HepG2 (cell line): ENCODE results near the gene HRH2. TPM values are rescaled to one million over a fixed set of nuclear protein-coding genes. Genes with fewer than 3 reads are reported as not detected.

Experiments
- ATAC-seq: fragments of 200-7000 bp; cut with Tn5 transposase; 3 replicates; pipeline ENCODE4 v1.9.1; 2020; ENCODE audit warnings: mild to moderate bottlenecking, moderate library complexity
- BruUV-seq: library from RNA; stranded (reverse); fragments of 400-500 nt; replicated peaks from 2 replicates; lab custom pipeline; 2021; lab: Mats Ljungman, UMichigan
- CTCF ChIA-PET: fragments of 300-600 bp; formaldehyde crosslinking; extraction: SDS; loops from one replicate; lab custom pipeline; 2021; ENCODE audit warnings: low total read pairs, inconsistent platforms, low intra/inter-chr PET ratio; lab: Yijun Ruan, JAX
- POLR2A ChIA-PET: fragments of 350-600 bp; sonication (Branson Sonifier 250); formaldehyde crosslinking; loops from one replicate; lab custom pipeline; 2020; ENCODE audit warnings: antibody characterized with exemption, inconsistent platforms; lab: Yijun Ruan, JAX
- DNase-seq: peaks from one replicate; pipeline ENCODE4 v3.0.0-alpha.2; 2015; ENCODE audit warnings: low spot score
- FAIRE-seq: peaks from 3 replicates; lab custom pipeline; 2011; peaks lifted over from hg19 to GRCh38; lab: Jason Lieb, UNC
- H2AFZ ChIP-seq: one replicate; pipeline ENCODE4 v1.6.1; 2011; ENCODE audit warnings: low read length, inconsistent platforms
- H3K27ac ChIP-seq: fragments of 300-600 bp; 3 replicates; pipeline ENCODE4 v1.8.0; 2011; ENCODE audit warnings: mixed run types, mild to moderate bottlenecking, mixed read lengths, low read length, inconsistent platforms; ENCODE audit not compliant: insufficient read depth; ENCODE audit errors: extremely low read length
- H3K27me3 ChIP-seq, 2 experiments: fragments of 200-600 bp in 1 of 2; 2 replicates in 1 of 2; 3 replicates in 1 of 2; pipeline versions ENCODE4 v1.6.0 to v1.8.0; 2011; ENCODE audit warnings: low read length in 2 of 2, mild to moderate bottlenecking in 2 of 2, moderate library complexity in 2 of 2, inconsistent platforms in 1 of 2; ENCODE audit not compliant: insufficient read depth in 2 of 2, control insufficient read depth in 1 of 2
- H3K36me3 ChIP-seq, 2 experiments: fragments of 200-600 bp in 1 of 2; replicated peaks in 1 of 2; 2 replicates in 1 of 2; 3 replicates in 1 of 2; pipeline versions ENCODE4 v1.5.1 to v1.8.0; 2011; ENCODE audit warnings: low read length in 2 of 2, inconsistent platforms in 1 of 2; ENCODE audit not compliant: insufficient read depth in 2 of 2, control insufficient read depth in 1 of 2
- H3K4me1 ChIP-seq: 2 replicates; pipeline ENCODE4 v1.5.1; 2012; ENCODE audit warnings: low read length, inconsistent platforms; ENCODE audit not compliant: insufficient read depth
- H3K4me2 ChIP-seq: 2 replicates; pipeline ENCODE4 v1.6.0; 2011; ENCODE audit warnings: low read depth, low read length, inconsistent platforms
- H3K4me3 ChIP-seq, 3 experiments: fragments of 200-600 bp in 1 of 3; sonication (generic), shearing (Covaris generic) in 1 of 3; replicated peaks in 1 of 3; 2 replicates each; pipeline ENCODE4 v1.5.1; 2011 to 2016; ENCODE audit warnings: low read length in 3 of 3, inconsistent platforms in 2 of 3, low read depth in 2 of 3, mild to moderate bottlenecking in 2 of 3, control low read depth in 1 of 3, mixed read lengths in 1 of 3; ENCODE audit not compliant: insufficient read depth in 1 of 3
- H3K79me2 ChIP-seq: one replicate; pipeline ENCODE4 v1.6.1; 2011; ENCODE audit warnings: low read length, inconsistent platforms; ENCODE audit not compliant: insufficient read depth
- H3K9ac ChIP-seq: 2 replicates; pipeline ENCODE4 v1.6.0; 2011; ENCODE audit warnings: mild to moderate bottlenecking, low read depth, low read length, inconsistent platforms; ENCODE audit not compliant: insufficient read depth
- H3K9me3 ChIP-seq: 2 replicates; pipeline ENCODE4 v1.5.1; 2012; ENCODE audit warnings: mild to moderate bottlenecking, low read length
- H4K20me1 ChIP-seq: 2 replicates; pipeline ENCODE4 v1.6.0; 2011; ENCODE audit warnings: inconsistent platforms, mild to moderate bottlenecking, low read length, moderate library complexity; ENCODE audit not compliant: insufficient read depth
- BHLHE40 ChIP-seq: IDR thresholded peaks from 2 replicates; pipeline ENCODE4 v1.6.1; 2011; ENCODE audit warnings: low read length, improper control_type of control experiment
- DPF2 ChIP-seq: sonication (generic); formaldehyde crosslinking; IDR thresholded peaks from 2 replicates; pipeline ENCODE4 v1.4.0; 2020; ENCODE audit warnings: mild to moderate bottlenecking, low read depth, missing genetic modification reagents, borderline replicate concordance
- NFE2L1 ChIP-seq: sonication (generic); formaldehyde crosslinking; IDR thresholded peaks from 2 replicates; pipeline ENCODE4 v1.4.0; 2020; ENCODE audit warnings: missing genetic modification reagents, mild to moderate bottlenecking, borderline replicate concordance
- PAWR ChIP-seq: sonication (generic); formaldehyde crosslinking; IDR thresholded peaks from 2 replicates; pipeline ENCODE4 v1.4.0; 2020; ENCODE audit warnings: missing genetic modification reagents, mild to moderate bottlenecking, borderline replicate concordance
- SMARCE1 ChIP-seq: fragments of 450-650 bp; IDR thresholded peaks from 2 replicates; pipeline ENCODE4 v1.6.1; 2017; ENCODE audit warnings: borderline replicate concordance
- TOE1 ChIP-seq: sonication (generic); formaldehyde crosslinking; IDR thresholded peaks from 2 replicates; pipeline ENCODE4 v1.4.0; 2020; ENCODE audit warnings: mild to moderate bottlenecking, missing genetic modification reagents
- ZNF251 ChIP-seq: sonication (generic); formaldehyde crosslinking; IDR thresholded peaks from 2 replicates; pipeline ENCODE4 v1.9.0; 2021; ENCODE audit warnings: mild to moderate bottlenecking, missing genetic modification reagents
- ZNF501 ChIP-seq: sonication (generic); formaldehyde crosslinking; IDR thresholded peaks from 2 replicates; pipeline ENCODE4 v1.5.1; 2020; ENCODE audit warnings: mild to moderate bottlenecking, moderate library complexity, missing genetic modification reagents
- WGBS: methylation state at CpG from one replicate; pipeline ENCODE4 v1.1.6; 2017; ENCODE audit warnings: low lambda C conversion rate; 5-methylcytosine and 5-hydroxymethylcytosine counted together
- in situ Hi-C: cut with HindIII; loops from 2 replicates; pipeline ENCODE4 v1.10.0; 2017; ENCODE audit warnings: low pct_unique_long_range_greater_than_20kb; ENCODE audit not compliant: extremely low pct_ligation_motif_present
- intact Hi-C: fragments of 100-400 bp; cut with micrococcal nuclease; formaldehyde crosslinking; loops from one replicate; pipeline ENCODE4 v1.10.0; 2022; ENCODE audit not compliant: unreplicated experiment
- polyA plus RNA-seq, 8 experiments: library from polyadenylated mRNA; depleted of rRNA in 3 of 8; stranded (reverse) in 7 of 8; unstranded in 1 of 8; fragments of >200 nt; fragmentation: Illumina TruSeq in 4 of 8; extraction: Trizol in 4 of 8; gene quantifications; 2 replicates each; pipeline versions ENCODE4 v1.2.1 to v1.2.3, GENCODE V29; 2011 to 2016; ENCODE audit warnings: low read depth in 4 of 8, missing spikeins in 1 of 8, mixed read lengths in 1 of 8; ENCODE audit not compliant: insufficient read depth in 1 of 8
- total RNA-seq, 5 experiments: library from RNA; depleted of rRNA; stranded (reverse); fragments of >200 nt; fragmentation: Illumina TruSeq; extraction: Trizol; gene quantifications; 2 replicates each; pipeline ENCODE4 v1.2.3, GENCODE V29; 2016; ENCODE audit warnings: low read depth in 1 of 5
- TF ChIP-seq, protein P1 (sequence below): sonication (generic); formaldehyde crosslinking; IDR thresholded peaks from 2 replicates; pipeline ENCODE4 v1.4.0; 2020; ENCODE audit warnings: missing genetic modification reagents
- TF ChIP-seq, protein P2 (sequence below): sonication (generic); formaldehyde crosslinking; IDR thresholded peaks from 2 replicates; pipeline ENCODE4 v1.5.1; 2020; ENCODE audit warnings: missing genetic modification reagents, mild to moderate bottlenecking, borderline replicate concordance
- TF ChIP-seq, protein P3 (sequence below): sonication (generic); formaldehyde crosslinking; IDR thresholded peaks from 2 replicates; pipeline ENCODE4; 2020; ENCODE audit warnings: missing genetic modification reagents, mild to moderate bottlenecking, borderline replicate concordance

The HRH2 gene
- total and polyA plus RNA-seq, 2 of the 13 experiments (the other 11 are each of a cell fraction or from before 2014, with no cell fraction given), result not detected

DNA sequence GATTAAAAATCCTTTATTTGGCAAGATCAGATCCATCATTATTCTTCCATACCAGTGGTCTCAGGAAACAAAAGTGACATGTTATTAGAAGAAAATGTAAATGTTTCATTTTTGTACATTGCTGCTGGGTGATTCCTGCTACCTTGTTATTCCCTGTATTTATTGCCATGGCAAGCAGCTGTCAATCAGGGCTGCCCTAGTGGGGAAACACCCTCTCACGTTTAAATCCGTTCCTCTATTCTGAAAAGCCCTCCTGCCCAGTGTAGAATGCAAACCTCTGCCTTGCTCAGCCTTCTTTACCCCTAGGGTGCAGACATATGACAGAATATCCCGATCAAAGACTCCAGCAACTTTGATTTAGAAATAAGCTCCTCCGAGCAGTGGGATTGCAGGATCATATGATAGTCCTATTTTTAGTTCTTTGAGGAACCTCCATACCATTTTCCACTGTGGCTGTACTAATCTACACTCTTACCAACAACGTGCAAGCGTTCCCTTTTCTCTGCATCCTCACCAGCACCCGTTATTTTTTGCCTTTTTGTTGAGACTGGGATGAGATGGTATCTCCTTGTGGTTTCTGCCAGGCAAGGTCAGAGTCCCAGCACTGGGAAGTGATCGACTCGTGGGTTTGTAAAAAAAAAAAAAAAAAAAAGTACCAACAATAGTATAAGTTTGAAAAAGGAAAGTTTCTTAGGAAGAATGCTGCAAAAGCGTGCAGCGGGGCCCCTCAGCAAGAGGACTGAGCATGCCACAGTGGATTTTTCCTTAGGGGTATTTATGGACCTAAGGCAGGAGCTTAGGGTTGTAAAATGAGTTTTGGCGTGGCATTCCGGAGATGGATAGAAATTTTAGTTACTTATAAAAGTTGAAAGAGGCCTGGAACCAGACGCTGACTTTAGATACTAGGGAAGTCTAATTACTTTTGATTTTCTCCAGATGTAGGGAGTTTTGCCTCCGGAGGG lies 66.7 kb downstream of the HRH2 start:
- Histone ChIP-seq H3K4me3 (no peak overlapping the region), H3K4me1 (peaks cover 4% of the 10 kb centered on the region; the same call in 1 of the 2 replicates), H3K79me2 (no peaks in the 10 kb centered on the region), H4K20me1 (no peaks in the 10 kb centered on the region), H2AFZ (no peak overlapping the region), H3K9ac (no peak overlapping the region), H3K27ac (no peak overlapping the region), H3K9me3 (no peaks in the 10 kb centered on the region), H3K4me2 (no peak overlapping the region), H3K27me3 (0 out of 5 replicates have a peak, but pooled peaks cover 0 to 3% of the 10 kb centered on the region in 2 experiments), H3K36me3 (no peaks in the 10 kb centered on the region)
- in situ Hi-C loops (loop anchor here (5.0 to 25.0 kb wide), 2 partner anchors 153 to 863 kb away; no protein-coding TSS in a partner anchor), intact Hi-C loops (no loop called here)
- POLR2A ChIA-PET, result no interaction called here
- no TSS peak for BruUV-seq
- FAIRE-seq (no peak), ATAC-seq (no peak), DNase-seq (no peak)
- CTCF ChIA-PET, result no interaction called here
- TF ChIP-seq, protein P1, sequence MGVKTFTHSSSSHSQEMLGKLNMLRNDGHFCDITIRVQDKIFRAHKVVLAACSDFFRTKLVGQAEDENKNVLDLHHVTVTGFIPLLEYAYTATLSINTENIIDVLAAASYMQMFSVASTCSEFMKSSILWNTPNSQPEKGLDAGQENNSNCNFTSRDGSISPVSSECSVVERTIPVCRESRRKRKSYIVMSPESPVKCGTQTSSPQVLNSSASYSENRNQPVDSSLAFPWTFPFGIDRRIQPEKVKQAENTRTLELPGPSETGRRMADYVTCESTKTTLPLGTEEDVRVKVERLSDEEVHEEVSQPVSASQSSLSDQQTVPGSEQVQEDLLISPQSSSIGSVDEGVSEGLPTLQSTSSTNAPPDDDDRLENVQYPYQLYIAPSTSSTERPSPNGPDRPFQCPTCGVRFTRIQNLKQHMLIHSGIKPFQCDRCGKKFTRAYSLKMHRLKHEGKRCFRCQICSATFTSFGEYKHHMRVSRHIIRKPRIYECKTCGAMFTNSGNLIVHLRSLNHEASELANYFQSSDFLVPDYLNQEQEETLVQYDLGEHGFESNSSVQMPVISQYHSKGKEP (CRISPR knock-in tag), result no peak
- no peak for TF ChIP-seq ZNF251 (CRISPR knock-in tag)
- TF ChIP-seq TOE1 (CRISPR knock-in tag), result no peak
- TF ChIP-seq, protein P2, sequence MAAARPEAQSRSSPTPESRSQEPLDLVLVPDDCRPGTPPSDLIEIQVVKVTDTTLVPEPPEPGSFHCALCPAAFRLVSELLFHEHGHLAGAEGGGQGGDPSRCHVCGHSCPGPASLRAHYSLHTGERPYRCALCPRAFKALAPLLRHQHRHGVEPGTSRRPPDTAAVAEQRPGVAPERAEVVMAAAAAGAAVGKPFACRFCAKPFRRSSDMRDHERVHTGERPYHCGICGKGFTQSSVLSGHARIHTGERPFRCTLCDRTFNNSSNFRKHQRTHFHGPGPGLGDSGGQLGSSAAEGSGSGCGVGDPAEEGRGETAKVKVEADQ (CRISPR knock-in tag), result no peak
- TF ChIP-seq BHLHE40, result no peak
- TF ChIP-seq SMARCE1, result no peak
- no peak for TF ChIP-seq ZNF501 (CRISPR knock-in tag)
- no peak for TF ChIP-seq DPF2 (CRISPR knock-in tag)
- TF ChIP-seq, protein P3, sequence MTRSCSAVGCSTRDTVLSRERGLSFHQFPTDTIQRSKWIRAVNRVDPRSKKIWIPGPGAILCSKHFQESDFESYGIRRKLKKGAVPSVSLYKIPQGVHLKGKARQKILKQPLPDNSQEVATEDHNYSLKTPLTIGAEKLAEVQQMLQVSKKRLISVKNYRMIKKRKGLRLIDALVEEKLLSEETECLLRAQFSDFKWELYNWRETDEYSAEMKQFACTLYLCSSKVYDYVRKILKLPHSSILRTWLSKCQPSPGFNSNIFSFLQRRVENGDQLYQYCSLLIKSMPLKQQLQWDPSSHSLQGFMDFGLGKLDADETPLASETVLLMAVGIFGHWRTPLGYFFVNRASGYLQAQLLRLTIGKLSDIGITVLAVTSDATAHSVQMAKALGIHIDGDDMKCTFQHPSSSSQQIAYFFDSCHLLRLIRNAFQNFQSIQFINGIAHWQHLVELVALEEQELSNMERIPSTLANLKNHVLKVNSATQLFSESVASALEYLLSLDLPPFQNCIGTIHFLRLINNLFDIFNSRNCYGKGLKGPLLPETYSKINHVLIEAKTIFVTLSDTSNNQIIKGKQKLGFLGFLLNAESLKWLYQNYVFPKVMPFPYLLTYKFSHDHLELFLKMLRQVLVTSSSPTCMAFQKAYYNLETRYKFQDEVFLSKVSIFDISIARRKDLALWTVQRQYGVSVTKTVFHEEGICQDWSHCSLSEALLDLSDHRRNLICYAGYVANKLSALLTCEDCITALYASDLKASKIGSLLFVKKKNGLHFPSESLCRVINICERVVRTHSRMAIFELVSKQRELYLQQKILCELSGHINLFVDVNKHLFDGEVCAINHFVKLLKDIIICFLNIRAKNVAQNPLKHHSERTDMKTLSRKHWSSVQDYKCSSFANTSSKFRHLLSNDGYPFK, result no peak
- no peak for TF ChIP-seq NFE2L1 (CRISPR knock-in tag)
- TF ChIP-seq PAWR (CRISPR knock-in tag), result no peak
- 39% methylated on average over 15 of the region's 15 CpGs for WGBS
